Ectodermal cell (in vitro differentiated cells): Measurements from ENCODE around the gene RBFA. TPM values are rescaled to one million over a fixed set of nuclear protein-coding genes. Genes with fewer than 3 reads are reported as not detected.
"Not testable (repeated sequence)": the region's sequence is repeated elsewhere in the genome, so short reads cannot be mapped to it uniquely, and the experiment has no call there.

Experiments
- H3K27ac ChIP-seq: 2 replicates; pipeline ENCODE4 v1.7.0; 2013; ENCODE audit warnings: mild to moderate bottlenecking, low read depth, low read length; ENCODE audit not compliant: insufficient read depth, poor library complexity, severe bottlenecking
- H3K27me3 ChIP-seq: 2 replicates; pipeline ENCODE4 v1.7.0; 2013; ENCODE audit warnings: mild to moderate bottlenecking, low read length; ENCODE audit not compliant: insufficient read depth, control insufficient read depth, poor library complexity, severe bottlenecking
- H3K36me3 ChIP-seq: one replicate; pipeline ENCODE4 v1.7.0; 2013; ENCODE audit warnings: low read length; ENCODE audit not compliant: control insufficient read depth, insufficient read depth
- H3K4me1 ChIP-seq: one replicate; pipeline ENCODE4 v1.7.0; 2013; ENCODE audit warnings: low read length; ENCODE audit not compliant: control insufficient read depth, insufficient read depth
- H3K4me3 ChIP-seq: 2 replicates; pipeline ENCODE4 v1.7.0; 2013; ENCODE audit warnings: low read depth, low read length, control low read depth; ENCODE audit not compliant: insufficient read depth
- H3K9me3 ChIP-seq: 2 replicates; pipeline ENCODE4 v1.7.0; 2013; ENCODE audit warnings: mild to moderate bottlenecking, low read length, moderate library complexity; ENCODE audit not compliant: control insufficient read depth
- WGBS, 2 experiments: methylation state at CpG; one replicate each; pipeline ENCODE4 v1.1.7; 2013; ENCODE audit warnings: missing lambda C conversion rate in 2 of 2; 5-methylcytosine and 5-hydroxymethylcytosine counted together
- polyA plus RNA-seq, 4 experiments: library from polyadenylated mRNA; stranded (reverse); fragments of 50-300 nt; gene quantifications; one replicate each; pipeline ENCODE4 v1.2.3, GENCODE V29; 2013

The RBFA gene
- polyA plus RNA-seq (2013, experiment 1 of 4) = 36.1 TPM
- 37.1 TPM for polyA plus RNA-seq (2013, experiment 2 of 4)
- 35.4 TPM for polyA plus RNA-seq (2013, experiment 3 of 4)
- polyA plus RNA-seq (2013, experiment 4 of 4) = 35.4 TPM

GRCh38 chr18:80034068-80034851 lies at the start of gene RBFA:
RBFA (plus strand) TSS chr18:80034434; CDS start chr18:80034496, 62 bp downstream.
- 0% methylated on average over 97 to 99 of the region's 99 CpGs for WGBS, 2 experiments
- Histone ChIP-seq H3K27me3 (no peaks in the 10 kb centered on the region), H3K4me3 (peak within 1 kb of the TSS; percentile 76)

GRCh38 chr18:79985172-79985571 lies 49.1 kb upstream of the RBFA start:
- no peak overlapping the region for H3K27ac ChIP-seq
- H3K4me1 ChIP-seq = peaks cover 11% of the 10 kb centered on the region
- H3K36me3 ChIP-seq = peaks cover 6% of the 10 kb centered on the region
- H3K27me3 ChIP-seq = no peaks in the 10 kb centered on the region
- no peaks in the 10 kb centered on the region for H3K9me3 ChIP-seq
- H3K4me3 ChIP-seq = no peak overlapping the region
- 93 to 95% methylated on average over 12 of the region's 12 CpGs for WGBS, 2 experiments

More at GRCh38 chr18:80034068-80034851, at the start of gene RBFA:
- Histone ChIP-seq H3K27ac (peak within 1 kb of the TSS; percentile 76), H3K9me3 (no peaks in the 10 kb centered on the region), H3K36me3 (no peaks in the 10 kb centered on the region), H3K4me1 (peaks cover 10% of the 10 kb centered on the region)

GRCh38 chr18:79986726-79987125 lies 47.5 kb upstream of the RBFA start:
- WGBS, 2 experiments = 64 to 71% methylated on average over 7 of the region's 7 CpGs
- peaks cover 6% of the 10 kb centered on the region for H3K36me3 ChIP-seq
- no peaks in the 10 kb centered on the region for H3K9me3 ChIP-seq
- peak overlapping the region; percentile 8 for H3K4me3 ChIP-seq
- H3K4me1 ChIP-seq = peaks cover 11% of the 10 kb centered on the region
- H3K27me3 ChIP-seq = no peaks in the 10 kb centered on the region
- no peak overlapping the region for H3K27ac ChIP-seq

GRCh38 chr18:79987566-79987965 lies 46.7 kb upstream of the RBFA start:
- peaks cover 6% of the 10 kb centered on the region for H3K36me3 ChIP-seq
- H3K4me3 ChIP-seq = peak overlapping the region; percentile 84
- H3K27ac ChIP-seq = no peak overlapping the region
- H3K9me3 ChIP-seq = no peaks in the 10 kb centered on the region
- H3K27me3 ChIP-seq = no peaks in the 10 kb centered on the region
- H3K4me1 ChIP-seq = peaks cover 11% of the 10 kb centered on the region
- 0 to 1% methylated on average over 5 to 6 of the region's 6 CpGs for WGBS, 2 experiments

- Histone ChIP-seq H3K36me3 (peaks cover 6% of the 10 kb centered on the region), H3K4me3 (peak overlapping the region; percentile 84), H3K27ac (peak overlapping the region; percentile 61), H3K4me1 (peaks cover 11% of the 10 kb centered on the region), H3K9me3 (no peaks in the 10 kb centered on the region), H3K27me3 (no peaks in the 10 kb centered on the region)
- 0% methylated on average over 48 of the region's 48 CpGs for WGBS, 2 experiments
Observed at GRCh38 chr18:79988071-79988450, 46.2 kb upstream of the RBFA start.

- Histone ChIP-seq H3K27me3 (no peaks in the 10 kb centered on the region), H3K9me3 (no peaks in the 10 kb centered on the region), H3K4me1 (peaks cover 11% of the 10 kb centered on the region), H3K36me3 (peaks cover 6% of the 10 kb centered on the region), H3K4me3 (peak within 1 kb of the TSS; percentile 84), H3K27ac (peak within 1 kb of the TSS; percentile 61)
- WGBS, 2 experiments = 1 to 2% methylated on average over 71 of the region's 71 CpGs
Observed at GRCh38 chr18:79988451-79989194, 45.6 kb upstream of the RBFA start, which contains the start of gene TXNL4A. TXNL4A (minus strand) TSS chr18:79988563; CDS start chr18:79988392, 171 bp downstream.

- WGBS, 2 experiments = 79 to 86% methylated on average over 14 of the region's 14 CpGs
Observed at GRCh38 chr18:79989195-79989497, 45.1 kb upstream of the RBFA start.

GRCh38 chr18:79991494-79991893 lies 42.7 kb upstream of the RBFA start:
- Histone ChIP-seq H3K4me3 (no peak overlapping the region), H3K27me3 (no peaks in the 10 kb centered on the region), H3K27ac (no peak overlapping the region), H3K36me3 (no peaks in the 10 kb centered on the region), H3K9me3 (no peaks in the 10 kb centered on the region), H3K4me1 (peaks cover 10% of the 10 kb centered on the region)
- 91% methylated on average over 2 of the region's 2 CpGs for WGBS, 2 experiments

More at GRCh38 chr18:79989195-79989497, 45.1 kb upstream of the RBFA start:
- no peak overlapping the region for H3K27ac ChIP-seq
- peaks cover 6% of the 10 kb centered on the region for H3K36me3 ChIP-seq
- peaks cover 11% of the 10 kb centered on the region for H3K4me1 ChIP-seq
- H3K9me3 ChIP-seq = no peaks in the 10 kb centered on the region
- H3K4me3 ChIP-seq = peak overlapping the region; percentile 84
- no peaks in the 10 kb centered on the region for H3K27me3 ChIP-seq

GRCh38 chr18:79999701-80000100 lies 34.5 kb upstream of the RBFA start:
- H3K4me3 ChIP-seq, H3K9me3 ChIP-seq, H3K4me1 ChIP-seq, H3K27me3 ChIP-seq, H3K36me3 ChIP-seq, H3K27ac ChIP-seq: not testable (repeated sequence)
- 84 to 86% methylated on average over 2 of the region's 2 CpGs for WGBS, 2 experiments

- no peak overlapping the region for H3K4me3 ChIP-seq
- no peaks in the 10 kb centered on the region for H3K27me3 ChIP-seq
- H3K27ac ChIP-seq = no peak overlapping the region
- H3K4me1 ChIP-seq = no peaks in the 10 kb centered on the region
- 81 to 85% methylated on average over 3 of the region's 3 CpGs for WGBS, 2 experiments
- H3K9me3 ChIP-seq = peaks cover 2% of the 10 kb centered on the region
- H3K36me3 ChIP-seq = no peaks in the 10 kb centered on the region
Observed at GRCh38 chr18:80000877-80001276, 33.4 kb upstream of the RBFA start.
